ENCODE measurements around the gene ELANE.

DNA sequence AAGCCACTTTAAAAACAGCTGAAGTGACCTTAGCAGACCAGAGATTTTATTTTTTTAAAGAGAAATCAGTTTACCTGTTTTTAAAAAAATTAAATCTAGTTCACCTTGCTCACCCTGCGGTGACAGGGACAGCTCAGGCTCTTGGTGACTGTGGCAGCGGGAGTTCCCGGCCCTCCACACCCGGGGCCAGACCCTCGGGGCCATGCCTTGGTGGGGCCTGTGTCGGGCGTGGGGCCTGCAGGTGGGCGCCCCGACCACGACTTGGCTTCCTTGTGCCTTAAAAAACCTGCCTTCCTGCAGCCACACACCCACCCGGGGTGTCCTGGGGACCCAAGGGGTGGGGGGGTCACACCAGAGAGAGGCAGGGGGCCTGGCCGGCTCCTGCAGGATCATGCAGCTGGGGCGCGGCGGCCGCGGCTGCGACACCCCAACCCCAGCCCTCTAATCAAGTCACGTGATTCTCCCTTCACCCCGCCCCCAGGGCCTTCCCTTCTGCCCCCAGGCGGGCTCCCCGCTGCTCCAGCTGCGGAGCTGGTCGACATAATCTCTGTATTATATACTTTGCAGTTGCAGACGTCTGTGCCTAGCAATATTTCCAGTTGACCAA, 41.1 kb upstream of the ELANE start:
- TF ChIP-seq, protein P1, sequence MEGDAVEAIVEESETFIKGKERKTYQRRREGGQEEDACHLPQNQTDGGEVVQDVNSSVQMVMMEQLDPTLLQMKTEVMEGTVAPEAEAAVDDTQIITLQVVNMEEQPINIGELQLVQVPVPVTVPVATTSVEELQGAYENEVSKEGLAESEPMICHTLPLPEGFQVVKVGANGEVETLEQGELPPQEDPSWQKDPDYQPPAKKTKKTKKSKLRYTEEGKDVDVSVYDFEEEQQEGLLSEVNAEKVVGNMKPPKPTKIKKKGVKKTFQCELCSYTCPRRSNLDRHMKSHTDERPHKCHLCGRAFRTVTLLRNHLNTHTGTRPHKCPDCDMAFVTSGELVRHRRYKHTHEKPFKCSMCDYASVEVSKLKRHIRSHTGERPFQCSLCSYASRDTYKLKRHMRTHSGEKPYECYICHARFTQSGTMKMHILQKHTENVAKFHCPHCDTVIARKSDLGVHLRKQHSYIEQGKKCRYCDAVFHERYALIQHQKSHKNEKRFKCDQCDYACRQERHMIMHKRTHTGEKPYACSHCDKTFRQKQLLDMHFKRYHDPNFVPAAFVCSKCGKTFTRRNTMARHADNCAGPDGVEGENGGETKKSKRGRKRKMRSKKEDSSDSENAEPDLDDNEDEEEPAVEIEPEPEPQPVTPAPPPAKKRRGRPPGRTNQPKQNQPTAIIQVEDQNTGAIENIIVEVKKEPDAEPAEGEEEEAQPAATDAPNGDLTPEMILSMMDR (IDR thresholded peaks at IDR 0.05), result no peak
- no peak for TF ChIP-seq POLR2A (IDR thresholded peaks at IDR 0.05)

All from adrenal gland (tissue), 5 donors.